ENCODE measurements around the gene RHO. TPM values are rescaled to one million over a fixed set of nuclear protein-coding genes. Genes with fewer than 3 reads are reported as not detected.

Gene RHO
- total and polyA plus RNA-seq, 2 donors (not counting 1 experiment from before 2014, with no cell fraction given) = 0.10 TPM; not detected in 1

DNA sequence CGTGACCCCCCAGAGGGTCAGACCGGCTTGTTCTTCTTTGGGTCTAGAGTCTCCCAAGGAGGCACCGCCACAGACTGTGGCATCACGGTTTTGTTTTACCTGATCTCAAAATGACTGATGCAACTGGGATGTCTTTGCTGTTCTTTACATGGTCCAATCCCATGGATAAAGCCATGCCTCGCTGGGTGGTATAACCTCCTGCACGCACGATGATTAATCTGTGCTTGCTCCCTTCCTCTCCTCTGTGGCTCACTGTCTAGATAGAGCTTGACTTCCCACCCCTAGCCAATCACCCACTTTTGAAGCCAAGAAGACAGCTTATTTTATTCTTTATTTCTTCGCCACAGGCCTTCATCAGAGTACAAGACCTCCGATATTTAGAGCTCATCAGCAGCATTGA is 36.6 kb upstream of the RHO start:
- ChIA-PET POLR2A (interaction anchor here (0.6 to 1.6 kb wide), 2 partner anchors 136 to 153 kb away, joined by 3 read pairs; no protein-coding TSS in a partner anchor), CTCF (interaction anchor here (0.7 to 5.3 kb wide), 15 partner anchors 9 to 442 kb away, joined by 3 to 163 read pairs (median 4); a partner anchor contains a TSS)
- H4K20me1 ChIP-seq (ENCODE audit: control insufficient read depth, insufficient read depth, low read length, poor library complexity, severe bottlenecking) = no peaks in the 10 kb centered on the region
- no peaks in the 10 kb centered on the region for H3K27me3 ChIP-seq (replicated peaks in 1 of 4; ENCODE audit: control extremely low read depth in 1 of 4, control insufficient read depth in 3 of 4, insufficient read depth in 4 of 4, low read length in 3 of 4)
- H3K9me3 ChIP-seq (ENCODE audit: control extremely low read depth in 1 of 3, control insufficient read depth in 2 of 3, insufficient read depth in 1 of 3, low read length in 2 of 3) = no peaks in the 10 kb centered on the region
- peaks cover 0 to 3% of the 10 kb centered on the region in 2 donors for H3K4me1 ChIP-seq (ENCODE audit: control insufficient read depth in 2 of 2, insufficient read depth in 2 of 2, low read length in 2 of 2)
- no peaks in the 10 kb centered on the region for H3K79me2 ChIP-seq (ENCODE audit: control insufficient read depth, insufficient read depth, low read length)
- Mint-ChIP-seq H3K4me3 (no peak overlapping the region), H3K4me1 (peaks cover 2% of the 10 kb centered on the region), H3K27me3 (no peaks in the 10 kb centered on the region), H3K9me3 (ENCODE audit: insufficient read depth) (no peaks in the 10 kb centered on the region), H3K27ac (no peak overlapping the region)
- H2AFZ ChIP-seq (ENCODE audit: insufficient read depth, low read depth, low read length, poor library complexity, severe bottlenecking) = no peak overlapping the region
- intact Hi-C loops (cut with micrococcal nuclease) = loop anchor here (5.0 kb wide), 1 partner anchor 86 kb away; no protein-coding TSS in a partner anchor
- no peak for ATAC-seq (ENCODE audit: low read depth)
- peaks cover 0 to 3% of the 10 kb centered on the region in 2 experiments for H3K36me3 ChIP-seq (replicated peaks in 1 of 2; ENCODE audit: control extremely low read depth in 1 of 2, control insufficient read depth in 1 of 2, extremely low read depth in 1 of 2, insufficient read depth in 2 of 2, low read length in 1 of 2)
- H3K4me2 ChIP-seq (replicated peaks; ENCODE audit: low read depth, low read length, poor library complexity, severe bottlenecking) = no peak overlapping the region
- WGBS (ENCODE audit: insufficient coverage) = 98% methylated on average over 5 of the region's 9 CpGs
- H3K27ac ChIP-seq (ENCODE audit: low read length in 2 of 2) = no peak overlapping the region
- H3K9ac ChIP-seq (ENCODE audit: low read length) = no peak overlapping the region
- no peak for DNase-seq
- H3K4me3 ChIP-seq (ENCODE audit: control extremely low read depth in 1 of 5, extremely low read depth in 1 of 5, insufficient read depth in 1 of 5, low read depth in 2 of 5, low read length in 4 of 5) = no peak overlapping the region
- TF ChIP-seq EZH2 (IDR thresholded peaks at IDR 0.05; ENCODE audit: borderline replicate concordance, insufficient read depth, low read depth, low read length, poor library complexity, severe bottlenecking) = no peak
- TF ChIP-seq, protein P1, sequence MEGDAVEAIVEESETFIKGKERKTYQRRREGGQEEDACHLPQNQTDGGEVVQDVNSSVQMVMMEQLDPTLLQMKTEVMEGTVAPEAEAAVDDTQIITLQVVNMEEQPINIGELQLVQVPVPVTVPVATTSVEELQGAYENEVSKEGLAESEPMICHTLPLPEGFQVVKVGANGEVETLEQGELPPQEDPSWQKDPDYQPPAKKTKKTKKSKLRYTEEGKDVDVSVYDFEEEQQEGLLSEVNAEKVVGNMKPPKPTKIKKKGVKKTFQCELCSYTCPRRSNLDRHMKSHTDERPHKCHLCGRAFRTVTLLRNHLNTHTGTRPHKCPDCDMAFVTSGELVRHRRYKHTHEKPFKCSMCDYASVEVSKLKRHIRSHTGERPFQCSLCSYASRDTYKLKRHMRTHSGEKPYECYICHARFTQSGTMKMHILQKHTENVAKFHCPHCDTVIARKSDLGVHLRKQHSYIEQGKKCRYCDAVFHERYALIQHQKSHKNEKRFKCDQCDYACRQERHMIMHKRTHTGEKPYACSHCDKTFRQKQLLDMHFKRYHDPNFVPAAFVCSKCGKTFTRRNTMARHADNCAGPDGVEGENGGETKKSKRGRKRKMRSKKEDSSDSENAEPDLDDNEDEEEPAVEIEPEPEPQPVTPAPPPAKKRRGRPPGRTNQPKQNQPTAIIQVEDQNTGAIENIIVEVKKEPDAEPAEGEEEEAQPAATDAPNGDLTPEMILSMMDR (IDR thresholded peaks at IDR 0.05) = no peak

DNA sequence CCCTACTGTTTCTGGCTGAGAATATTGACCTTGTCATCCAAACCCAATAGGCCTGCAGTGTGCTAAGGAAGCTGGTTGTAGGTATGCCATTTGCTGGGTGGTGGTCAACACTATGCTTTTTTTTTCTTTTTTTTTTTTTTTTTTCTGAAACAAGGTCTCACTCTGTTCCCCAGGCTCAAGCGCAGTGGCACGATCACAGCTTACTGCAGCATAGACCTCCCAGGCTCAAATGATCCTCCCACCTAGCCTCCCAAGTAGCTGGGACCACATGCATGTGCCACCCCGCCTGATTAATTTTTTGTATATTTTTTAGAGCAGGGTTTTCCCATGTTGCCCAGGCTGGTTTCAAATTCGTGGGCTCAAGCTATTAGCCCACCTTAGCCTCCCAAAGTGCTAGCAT is 35.7 kb upstream of the RHO start:
- H3K9me3 Mint-ChIP-seq (ENCODE audit: insufficient read depth) = no peaks in the 10 kb centered on the region
- POLR2A ChIA-PET = interaction anchor here (1.6 kb wide), 1 partner anchor 135 kb away, joined by 3 read pairs; no protein-coding TSS in a partner anchor
- H3K4me1 Mint-ChIP-seq = peaks cover 2% of the 10 kb centered on the region
- no peak overlapping the region for H3K4me2 ChIP-seq (replicated peaks; ENCODE audit: low read depth, low read length, poor library complexity, severe bottlenecking)
- no peaks in the 10 kb centered on the region for H3K27me3 ChIP-seq (replicated peaks in 1 of 4; ENCODE audit: control extremely low read depth in 1 of 4, control insufficient read depth in 3 of 4, insufficient read depth in 4 of 4, low read length in 3 of 4)
- DNase-seq (no peak), ATAC-seq (ENCODE audit: low read depth) (no peak)
- intact Hi-C loops (cut with micrococcal nuclease) = loop anchor here (5.0 kb wide), 1 partner anchor 85 kb away; no protein-coding TSS in a partner anchor
- H3K4me3 ChIP-seq (ENCODE audit: control extremely low read depth in 1 of 5, extremely low read depth in 1 of 5, insufficient read depth in 1 of 5, low read depth in 2 of 5, low read length in 4 of 5) = no peak overlapping the region
- no peaks in the 10 kb centered on the region for H3K9me3 ChIP-seq (ENCODE audit: control extremely low read depth in 1 of 3, control insufficient read depth in 2 of 3, insufficient read depth in 1 of 3, low read length in 2 of 3)
- H2AFZ ChIP-seq (ENCODE audit: insufficient read depth, low read depth, low read length, poor library complexity, severe bottlenecking) = no peak overlapping the region
- no peaks in the 10 kb centered on the region for H4K20me1 ChIP-seq (ENCODE audit: control insufficient read depth, insufficient read depth, low read length, poor library complexity, severe bottlenecking)
- peaks cover 0 to 3% of the 10 kb centered on the region in 2 experiments for H3K36me3 ChIP-seq (replicated peaks in 1 of 2; ENCODE audit: control extremely low read depth in 1 of 2, control insufficient read depth in 1 of 2, extremely low read depth in 1 of 2, insufficient read depth in 2 of 2, low read length in 1 of 2)
- H3K79me2 ChIP-seq (ENCODE audit: control insufficient read depth, insufficient read depth, low read length) = no peaks in the 10 kb centered on the region
- CTCF ChIA-PET = interaction anchor here (0.7 to 5.3 kb wide), 14 partner anchors 10 to 441 kb away, joined by 3 to 163 read pairs (median 4); a partner anchor contains a TSS
- no peak for TF ChIP-seq EZH2 (IDR thresholded peaks at IDR 0.05; ENCODE audit: borderline replicate concordance, insufficient read depth, low read depth, low read length, poor library complexity, severe bottlenecking)
- H3K27ac Mint-ChIP-seq = no peak overlapping the region
- no peak overlapping the region for H3K4me3 Mint-ChIP-seq
- H3K9ac ChIP-seq (ENCODE audit: low read length) = no peak overlapping the region
- H3K27ac ChIP-seq (ENCODE audit: low read length in 2 of 2) = no peak overlapping the region
- 50% methylated on average over 1 of the region's 4 CpGs for WGBS (ENCODE audit: insufficient coverage)
- no peaks in the 10 kb centered on the region for H3K27me3 Mint-ChIP-seq
- peaks cover 0 to 3% of the 10 kb centered on the region in 2 donors for H3K4me1 ChIP-seq (ENCODE audit: control insufficient read depth in 2 of 2, insufficient read depth in 2 of 2, low read length in 2 of 2)

Data from B cell (primary cell).